Suppressor macrophage (primary cell): ENCODE results near the gene OMG.
"Not testable (repeated sequence)": the region's sequence is repeated elsewhere in the genome, so short reads cannot be mapped to it uniquely, and the experiment has no call there.

Experiments used
- DNase-seq, 4 experiments: peaks; one replicate each; pipeline ENCODE4 v3.0.0-alpha.2; 2020 to 2022

The OMG gene

GRCh38 chr17:31308372-31309334 lies 11.6 kb upstream of the OMG start:
- DNase-seq: peak; percentile 36 to 82 (median 65)

DNA sequence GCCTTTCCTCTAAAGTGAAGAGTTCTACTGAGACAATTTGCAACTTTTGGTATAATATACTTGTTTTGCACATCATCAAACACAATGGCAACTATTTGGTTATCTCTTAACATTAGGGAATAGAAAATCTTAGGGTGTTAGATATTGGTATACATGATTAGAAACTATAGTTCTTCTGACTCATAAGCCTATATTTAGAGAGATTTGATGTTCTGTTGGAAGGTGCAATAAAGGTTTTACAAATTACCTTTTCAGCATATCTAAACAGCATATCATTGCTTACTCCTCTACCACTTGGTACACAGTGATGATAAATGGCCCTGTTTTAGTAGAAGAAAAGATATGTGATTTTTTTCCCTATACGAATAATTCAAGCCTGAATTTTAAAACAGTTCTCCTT lies 10.6 kb upstream of the OMG start:
- no peak for DNase-seq

DNA sequence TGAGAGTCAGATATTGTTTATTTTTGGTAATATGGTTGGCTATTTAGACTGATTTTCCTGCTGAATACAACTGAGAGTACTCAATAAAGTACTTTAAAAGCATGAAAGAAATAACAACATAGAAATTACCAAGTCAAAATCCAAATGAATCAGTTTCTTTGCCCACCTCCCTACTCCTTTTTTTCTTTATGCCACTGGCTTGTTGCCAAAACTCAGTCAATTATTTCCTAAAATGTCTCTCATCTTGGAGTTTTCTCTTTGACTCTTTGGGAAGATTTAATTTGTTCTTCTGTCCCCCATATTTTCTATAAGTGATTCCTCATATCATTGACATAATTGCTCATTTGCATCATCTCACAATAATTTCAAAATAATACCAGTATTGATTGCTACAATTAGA lies 2.6 kb upstream of the OMG start:
- no peak for DNase-seq

DNA sequence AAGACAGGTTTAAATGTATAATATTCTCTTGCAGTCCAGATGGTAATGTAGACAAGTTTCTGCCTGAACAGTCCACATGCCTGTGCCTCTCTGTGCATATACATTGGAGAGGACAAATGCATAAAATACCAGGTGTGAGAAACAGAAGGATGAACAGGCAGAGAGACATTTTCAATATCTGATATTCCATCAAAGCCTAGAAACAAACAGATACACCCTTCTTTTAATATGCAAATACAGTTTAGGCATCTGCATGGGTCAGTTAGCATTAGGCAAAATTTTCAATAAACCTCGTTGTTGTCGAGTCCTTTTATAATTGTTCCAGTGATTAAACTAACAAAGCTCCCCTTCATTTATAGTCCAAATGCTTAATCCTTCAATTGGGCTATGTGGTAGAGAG lies 897 bp downstream of the OMG start:
- no peak for DNase-seq

DNA sequence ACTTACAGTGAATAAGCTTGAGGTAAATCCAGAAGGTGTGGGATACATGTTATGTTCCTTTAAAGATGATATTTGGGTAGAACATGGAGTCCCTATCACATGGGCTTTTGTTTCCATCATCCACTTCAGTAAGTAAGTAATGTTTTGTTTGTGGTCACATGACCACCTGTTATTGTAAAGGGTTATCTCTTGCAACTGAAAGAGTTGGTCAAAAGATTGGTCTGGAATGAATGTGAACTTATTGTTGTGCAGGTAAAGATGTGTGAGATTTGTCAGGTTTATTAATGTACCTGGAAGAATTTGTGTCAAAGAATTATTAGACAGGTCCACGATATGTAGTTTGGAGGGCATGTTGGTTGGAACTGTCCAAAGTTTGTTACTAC lies 1.6 kb downstream of the OMG start:
- DNase-seq: no peak

- no peak for DNase-seq
These were observed 2.1 kb downstream of the OMG start for GRCh38 chr17:31294820-31295488.

DNA sequence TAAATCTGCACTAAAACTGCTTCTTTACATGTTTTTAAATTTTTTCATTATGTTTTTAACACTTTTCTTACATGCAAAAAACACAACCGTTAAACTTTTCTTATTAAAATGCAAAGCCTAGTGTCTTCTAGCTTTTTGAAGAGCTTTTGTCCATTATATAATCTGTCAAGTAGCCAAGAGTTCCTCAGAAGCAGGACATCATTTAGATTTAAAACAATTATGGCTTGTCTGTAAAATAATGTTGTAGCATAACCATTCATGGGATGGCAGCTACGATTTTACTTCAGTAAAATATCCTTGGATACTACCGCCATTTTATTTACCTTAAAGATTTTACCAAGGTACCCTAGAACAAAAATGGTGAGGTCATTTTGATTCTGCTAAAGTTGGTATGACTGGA lies 2.8 kb downstream of the OMG start:
- DNase-seq: no peak

- no peak for DNase-seq
These were observed 3.5 kb downstream of the OMG start for GRCh38 chr17:31293581-31293980.

DNA sequence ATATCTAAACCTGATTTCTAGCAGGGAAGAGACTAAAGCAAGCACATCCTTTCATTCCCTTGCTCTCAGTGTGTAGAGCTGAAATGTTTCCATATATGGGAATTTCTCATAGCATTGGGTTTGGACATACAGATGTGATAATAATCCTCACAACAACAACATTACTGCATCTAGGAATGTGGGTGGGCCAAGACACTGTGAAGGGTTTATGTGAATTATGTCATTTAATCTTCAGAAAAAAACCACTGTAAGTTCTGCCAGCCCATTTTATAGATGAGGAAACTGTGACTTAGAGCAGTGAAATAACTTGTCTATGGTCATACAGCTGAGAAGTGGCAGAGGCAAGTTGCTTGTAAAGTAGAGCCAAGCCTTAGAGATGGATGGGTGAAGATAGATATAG lies 5.2 kb downstream of the OMG start:
- DNase-seq: no peak

DNA sequence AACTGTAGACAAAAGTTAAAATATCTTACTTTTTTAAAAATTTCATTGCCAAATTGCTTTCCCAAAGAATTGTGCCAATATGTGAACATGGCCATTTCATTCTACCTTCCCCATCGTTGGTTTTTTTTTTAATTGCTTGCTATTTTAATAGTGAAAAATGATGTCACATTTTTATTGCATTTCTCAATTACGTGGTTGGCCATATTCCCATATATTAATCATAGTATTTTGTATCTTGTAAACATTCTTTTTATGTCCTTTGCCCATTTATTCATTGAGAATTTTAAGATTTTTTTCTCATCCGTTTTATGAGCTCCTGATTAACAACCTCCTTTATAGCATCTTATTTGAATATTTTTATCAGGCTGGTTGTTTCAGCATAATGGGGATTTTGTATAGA lies 7.2 kb downstream of the OMG start:
- DNase-seq: no peak

DNA sequence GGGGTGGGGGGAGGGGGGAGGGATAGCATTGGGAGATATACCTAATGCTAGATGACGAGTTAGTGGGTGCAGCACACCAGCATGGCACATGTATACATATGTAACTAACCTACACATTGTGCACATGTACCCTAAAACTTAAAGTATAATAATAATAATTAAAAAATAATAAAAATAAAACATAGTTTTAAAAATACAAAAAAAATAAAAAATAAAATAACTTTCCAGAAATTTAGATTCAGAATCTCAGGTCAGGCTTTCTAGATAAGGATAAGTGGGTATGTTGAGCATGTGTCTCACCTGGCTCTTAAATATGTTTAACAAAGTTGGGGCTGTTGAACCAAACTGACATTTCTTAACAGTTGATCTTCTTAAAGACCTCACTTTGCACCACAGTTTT lies 9.1 kb downstream of the OMG start:
- DNase-seq: not testable (repeated sequence)

DNA sequence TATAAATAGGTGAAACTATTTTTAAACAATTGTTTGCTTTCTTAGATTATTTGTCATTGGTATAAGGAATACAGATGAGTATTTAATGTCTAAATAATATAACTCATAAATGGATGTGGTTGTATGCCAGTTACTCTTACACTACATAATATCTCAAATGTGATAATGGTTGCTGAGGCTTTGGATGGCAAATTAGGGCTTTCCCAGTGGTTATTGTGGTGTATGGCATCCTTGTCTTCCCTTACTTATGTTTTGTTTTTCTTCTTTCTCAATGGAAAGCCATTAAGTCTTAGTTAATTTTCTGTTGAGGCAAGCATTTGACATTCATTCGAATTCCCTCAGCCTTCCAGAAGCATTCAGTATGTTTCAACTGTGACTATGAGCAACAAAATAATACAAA lies 10.5 kb downstream of the OMG start:
- DNase-seq: no peak

GRCh38 chr17:31283841-31284240 lies 13.2 kb downstream of the OMG start:
- DNase-seq: no peak

GRCh38 chr17:31281061-31281460 lies 16.0 kb downstream of the OMG start:
- no peak for DNase-seq

DNA sequence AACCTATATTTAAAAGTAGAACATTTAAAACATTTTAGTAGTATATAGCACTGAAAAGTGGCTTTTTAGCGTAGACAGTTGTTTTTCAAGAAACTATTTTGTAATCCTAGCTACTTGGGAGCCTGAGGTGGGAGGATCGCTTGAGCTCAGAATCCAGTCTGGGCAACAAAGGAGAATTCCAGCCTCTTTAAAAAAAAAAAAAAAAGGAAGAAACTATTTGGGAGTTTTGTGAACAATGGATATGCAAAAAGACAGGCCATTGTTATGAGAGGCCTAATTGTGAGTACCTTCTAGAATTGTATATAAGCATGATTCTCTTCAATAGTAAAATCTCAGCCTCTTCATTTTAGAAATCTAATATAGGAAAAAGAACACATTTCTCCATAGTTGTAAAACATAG lies 17.6 kb downstream of the OMG start:
- no peak for DNase-seq

DNA sequence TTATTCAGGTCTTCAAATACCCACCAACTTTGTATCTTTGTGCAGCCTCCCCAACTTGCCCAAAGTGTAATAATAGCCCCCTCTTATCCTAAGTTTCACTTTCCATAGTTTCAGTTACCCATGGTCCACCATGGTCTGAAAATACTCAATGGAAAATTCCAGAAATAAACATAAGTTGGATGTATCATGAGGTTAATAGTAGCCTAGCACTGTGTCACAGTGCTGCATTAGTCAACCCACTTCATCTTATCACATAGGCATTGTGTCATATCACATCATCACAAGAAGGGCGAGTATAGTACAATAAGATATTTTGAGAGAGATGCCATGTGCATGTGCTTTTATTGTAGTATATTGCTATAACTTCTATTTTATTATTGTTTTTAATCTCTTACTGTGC lies 21.9 kb downstream of the OMG start:
- peak in 3 of 4 experiments; percentile 3 to 55 (median 39) for DNase-seq

DNA sequence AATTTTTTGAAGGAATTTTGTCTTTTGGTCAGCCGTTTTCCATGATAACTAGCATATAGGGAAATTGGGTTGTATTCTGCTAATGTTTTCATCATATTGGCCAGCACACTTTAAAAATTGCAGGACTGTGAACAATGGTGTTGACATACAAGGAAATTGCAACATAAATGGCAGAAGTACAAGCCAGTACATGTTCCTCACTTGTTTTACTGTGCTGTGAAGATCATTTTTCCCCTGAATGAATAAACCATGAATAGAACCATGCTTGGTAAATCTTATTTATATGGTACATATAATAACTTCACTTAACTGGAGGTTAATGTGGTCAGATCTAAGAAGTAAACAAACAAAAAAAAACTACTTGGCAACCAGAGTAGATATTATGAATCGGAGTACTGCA lies 22.8 kb downstream of the OMG start:
- DNase-seq: peak; percentile 31 to 84 (median 68)

DNA sequence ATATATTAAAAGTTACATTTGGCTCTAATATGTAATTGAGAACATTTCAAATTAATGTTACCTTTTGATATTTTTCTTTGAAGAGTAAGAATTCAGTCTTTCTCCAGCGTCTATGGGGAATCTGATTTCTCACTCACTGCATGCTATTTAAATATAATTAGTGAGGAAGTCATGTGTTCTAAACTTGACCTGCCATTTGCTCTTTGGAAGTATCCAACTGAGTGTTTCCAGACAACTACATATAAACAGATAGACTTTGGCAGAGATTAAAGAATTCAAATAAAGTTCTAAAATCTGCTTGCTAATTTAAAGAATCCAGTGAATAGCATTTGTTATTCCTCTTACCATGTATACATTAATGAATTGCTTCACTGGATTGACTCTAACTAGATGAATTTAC lies 23.5 kb downstream of the OMG start:
- no peak for DNase-seq

DNA sequence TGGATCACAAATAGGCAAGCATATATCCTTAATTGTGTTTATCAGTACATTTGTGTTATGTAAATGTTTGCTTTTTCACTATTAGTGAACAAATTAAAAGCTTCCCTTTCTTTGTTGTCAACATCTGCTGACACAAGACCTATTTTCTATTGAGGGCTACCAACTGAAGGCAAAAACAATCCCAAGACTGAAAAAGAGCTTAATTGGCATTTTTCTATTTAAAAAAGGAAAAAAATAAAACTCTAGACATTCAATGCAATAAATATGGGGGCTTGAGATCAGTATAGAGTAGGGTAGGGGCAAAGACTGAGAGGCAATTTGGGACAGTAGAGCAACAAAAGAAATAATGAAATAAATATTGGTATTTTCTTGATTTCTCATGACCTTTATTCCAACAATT lies 24.2 kb downstream of the OMG start:
- peak in 1 of 4 experiments; percentile 44 for DNase-seq

DNA sequence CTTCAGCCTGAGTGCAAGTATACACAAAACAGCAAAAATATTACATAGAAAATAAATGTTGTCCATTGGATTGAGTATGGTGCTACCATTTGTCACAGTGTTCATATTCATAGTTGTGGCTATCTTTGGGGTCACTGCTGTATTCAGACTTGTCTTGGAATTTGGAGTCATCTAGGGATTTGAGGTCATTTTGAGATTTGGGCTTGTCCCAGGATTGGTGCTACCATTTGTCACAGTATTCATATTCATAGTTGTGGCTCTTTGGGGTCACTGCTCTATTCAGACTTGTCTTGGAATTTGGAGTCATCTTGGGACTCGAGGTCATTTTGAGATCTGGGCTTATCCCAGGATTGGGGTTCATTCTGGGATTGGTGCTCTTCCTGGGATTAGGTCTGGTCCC lies 24.8 kb downstream of the OMG start:
- no peak for DNase-seq

- DNase-seq: no peak
These were observed 27.5 kb downstream of the OMG start for GRCh38 chr17:31269578-31269983.

DNA sequence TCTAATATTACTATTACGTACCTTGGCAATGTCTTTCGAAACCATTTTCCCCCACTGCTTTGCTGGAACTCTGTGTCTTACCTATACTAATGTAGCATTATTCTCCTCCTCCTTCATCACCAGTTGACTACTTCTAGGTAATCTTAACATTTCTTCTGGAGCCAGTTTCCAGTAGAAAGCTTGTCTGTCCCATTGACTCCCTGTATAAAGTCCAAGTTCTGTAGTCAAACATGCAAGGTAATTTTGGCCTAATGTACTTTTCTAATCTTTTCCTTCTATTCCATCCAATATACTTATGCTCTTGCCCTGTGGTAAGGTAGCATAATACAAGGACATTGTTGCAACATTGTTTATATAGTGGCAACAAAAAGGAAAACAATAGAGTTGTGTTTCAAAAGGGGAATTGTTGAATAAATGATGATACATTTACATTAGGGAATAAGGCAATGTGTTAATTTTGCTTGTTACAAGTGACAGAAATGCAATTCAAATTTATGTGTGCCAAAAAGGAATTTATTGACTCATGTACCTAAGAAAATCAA lies 27.9 kb downstream of the OMG start:
- no peak for DNase-seq

DNA sequence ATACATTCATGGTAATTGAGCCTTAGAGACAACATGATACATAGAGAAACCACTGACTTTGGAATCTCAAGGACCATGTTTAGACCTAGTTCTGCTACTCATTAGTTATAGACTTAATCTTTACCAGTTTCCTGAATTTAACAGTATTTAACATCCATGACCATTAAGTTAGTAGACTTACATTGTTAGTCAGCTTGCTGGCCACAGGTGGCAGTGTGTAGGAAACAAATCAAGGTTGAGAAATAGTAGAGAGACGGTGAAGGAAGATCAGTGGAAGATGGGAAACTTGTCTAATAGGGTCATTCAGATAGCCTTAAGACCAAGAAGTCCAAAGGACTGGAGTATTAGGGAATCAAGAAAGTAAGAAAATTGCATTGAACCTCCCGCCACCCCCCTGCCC lies 31.0 kb downstream of the OMG start:
- DNase-seq: peak in 3 of 4 experiments; percentile 19 to 20 (median 20)

DNA sequence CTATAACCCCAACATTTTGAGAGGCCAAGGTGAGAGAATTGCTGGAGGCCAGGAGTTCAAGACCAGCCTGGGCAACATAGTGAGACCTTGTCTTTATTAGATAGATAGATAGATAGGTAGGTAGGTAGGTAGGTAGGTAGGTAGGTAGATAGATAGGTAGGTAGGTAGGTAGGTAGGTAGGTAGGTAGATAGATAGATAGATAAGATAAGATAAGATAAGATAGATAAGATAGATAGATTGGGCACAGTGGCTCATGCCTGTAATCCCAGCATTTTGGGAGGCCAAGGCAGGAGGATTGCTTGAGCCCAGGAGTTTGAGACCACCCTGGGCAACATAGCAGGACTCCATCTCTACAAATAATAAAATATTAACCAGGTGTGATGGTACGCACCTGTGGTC lies 34.1 kb downstream of the OMG start:
- DNase-seq: not testable (repeated sequence)
